Measurements from ENCODE around the gene OR6C1. TPM values are rescaled to one million over a fixed set of nuclear protein-coding genes. Genes with fewer than 3 reads are reported as not detected.

The OR6C1 gene
- total and polyA plus RNA-seq, 10 of the 15 experiments (the other 5 are each of a cell fraction or from before 2014, with no cell fraction given) = not detected

DNA sequence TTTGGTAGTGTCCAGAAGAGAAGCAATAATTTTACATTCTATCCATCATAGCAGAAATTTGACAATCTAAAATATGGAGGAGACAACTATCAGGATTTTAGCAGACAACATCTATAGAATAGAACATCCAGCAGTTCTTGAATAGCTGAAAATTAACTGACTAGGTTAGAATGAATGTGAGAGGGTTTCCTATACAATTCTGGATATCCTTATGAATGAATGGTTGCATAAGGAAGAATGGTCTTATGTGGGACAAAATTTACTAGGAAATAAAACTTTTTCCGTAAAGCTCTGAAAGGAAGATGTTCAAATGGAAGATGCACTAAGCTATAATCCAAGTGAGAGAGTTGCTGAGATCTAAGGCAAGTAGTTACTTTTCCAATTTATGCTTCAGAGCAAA lies 16.3 kb downstream of the OR6C1 start, which contains the start of gene OR6C3:
TSS of gene OR6C3 (plus strand) at position 301 of the 400 bp plus-strand sequence. CDS start 955 bp downstream, outside the sequence.
- CTCF ChIA-PET = no interaction called here
- intact Hi-C loops (cut with micrococcal nuclease; ENCODE audit: unreplicated experiment) = no loop called here
- H2AFZ ChIP-seq (ENCODE audit: control insufficient read depth, low read depth, low read length) = no peak within 1 kb of the TSS
- ATAC-seq (no peak), DNase-seq (ENCODE audit: low read depth, low spot score) (no peak), FAIRE-seq (no peak)
- no peak within 1 kb of the TSS for H3K4me3 ChIP-seq
- RAD21 ChIA-PET (ENCODE audit: unreplicated experiment) = no interaction called here
- no peaks in the 10 kb centered on the region for H3K4me1 ChIP-seq (ENCODE audit: control insufficient read depth, insufficient read depth, low read length)
- POLR2A ChIA-PET = no interaction called here
- no peaks in the 10 kb centered on the region for H3K36me3 ChIP-seq (ENCODE audit: control insufficient read depth in 2 of 2, insufficient read depth in 2 of 2, low read length in 1 of 2)
- no peaks in the 10 kb centered on the region for H3K9me3 ChIP-seq (replicated peaks; ENCODE audit: control insufficient read depth, insufficient read depth, low read length)
- H3K27ac ChIP-seq (ENCODE audit: control insufficient read depth, insufficient read depth) = no peak within 1 kb of the TSS
- H3K9ac ChIP-seq (ENCODE audit: control insufficient read depth, insufficient read depth, low read length) = no peak within 1 kb of the TSS
- no peak for TF ChIP-seq EZH2 (IDR thresholded peaks at IDR 0.05; ENCODE audit: borderline replicate concordance, control insufficient read depth, low read depth, low read length)
- TF ChIP-seq KLF5 (IDR thresholded peaks at IDR 0.05; ENCODE audit: partially characterized antibody) = no peak
- TF ChIP-seq, protein P1, sequence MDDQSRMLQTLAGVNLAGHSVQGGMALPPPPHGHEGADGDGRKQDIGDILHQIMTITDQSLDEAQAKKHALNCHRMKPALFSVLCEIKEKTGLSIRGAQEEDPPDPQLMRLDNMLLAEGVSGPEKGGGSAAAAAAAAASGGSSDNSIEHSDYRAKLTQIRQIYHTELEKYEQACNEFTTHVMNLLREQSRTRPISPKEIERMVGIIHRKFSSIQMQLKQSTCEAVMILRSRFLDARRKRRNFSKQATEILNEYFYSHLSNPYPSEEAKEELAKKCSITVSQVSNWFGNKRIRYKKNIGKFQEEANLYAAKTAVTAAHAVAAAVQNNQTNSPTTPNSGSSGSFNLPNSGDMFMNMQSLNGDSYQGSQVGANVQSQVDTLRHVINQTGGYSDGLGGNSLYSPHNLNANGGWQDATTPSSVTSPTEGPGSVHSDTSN (IDR thresholded peaks at IDR 0.05; ENCODE audit: insufficient replicate concordance, low read depth, low read length) = no peak
- no peak for TF ChIP-seq ZNF24 (IDR thresholded peaks at IDR 0.05)
- no peak for TF ChIP-seq PML (IDR thresholded peaks at IDR 0.05; ENCODE audit: low read length)
- TF ChIP-seq STAT1 (conservative IDR thresholded peaks at IDR 0.05) = no peak
- TF ChIP-seq RAD51 (IDR thresholded peaks at IDR 0.05) = no peak
- no peak for TF ChIP-seq TARDBP (IDR thresholded peaks at IDR 0.05; ENCODE audit: borderline replicate concordance)
- TF ChIP-seq KAT2A (conservative IDR thresholded peaks at IDR 0.05; ENCODE audit: control insufficient read depth, low read depth, low read length) = no peak
- no peak for TF ChIP-seq SPI1 (IDR thresholded peaks at IDR 0.05; ENCODE audit: borderline replicate concordance, insufficient read depth, low read depth, low read length)
- TF ChIP-seq ZBED1 (IDR thresholded peaks at IDR 0.05; ENCODE audit: borderline replicate concordance) = no peak
- in situ Hi-C loops (cut with MboI) = no loop called here
- SMC1A ChIA-PET (ENCODE audit: uncharacterized antibody, unreplicated experiment) = no interaction called here
- BruUV-seq (replicated peaks) = no TSS peak
- WGBS (ENCODE audit: insufficient coverage, insufficient replicate concordance, low lambda C conversion rate, missing lambda C conversion rate) = 20% methylated on average over 1 of the region's 1 CpG
- H3K79me2 ChIP-seq (ENCODE audit: control insufficient read depth, insufficient read depth, low read length) = no peaks in the 10 kb centered on the region
- H3K27me3 ChIP-seq (replicated peaks in 1 of 2; ENCODE audit: control insufficient read depth in 2 of 2, insufficient read depth in 2 of 2, low read length in 1 of 2) = no peaks in the 10 kb centered on the region
- no peaks in the 10 kb centered on the region for H4K20me1 ChIP-seq (ENCODE audit: control insufficient read depth, insufficient read depth)
- no peak within 1 kb of the TSS for H3K4me2 ChIP-seq (ENCODE audit: control insufficient read depth, insufficient read depth)
